GM10248 (cell line): ENCODE data around the gene CDV3.

Experiments used
- CTCF ChIA-PET: fragments of 300-600 bp; sonication (Branson Sonifier 250); formaldehyde crosslinking; extraction: SDS; loops from one replicate; lab custom pipeline; 2021; ENCODE audit warnings: antibody characterized with exemption; lab: Yijun Ruan, JAX
- POLR2A ChIA-PET: fragments of 350-650 bp; sonication (Branson Sonifier 250); formaldehyde crosslinking; extraction: SDS; loops from one replicate; lab custom pipeline; 2020; ENCODE audit warnings: antibody characterized with exemption; lab: Yijun Ruan, JAX
- DNase-seq: peaks from one replicate; pipeline ENCODE4 v3.0.0; 2012; ENCODE audit errors: extremely low spot score
- TF ChIP-seq, protein P1 (sequence below): IDR thresholded peaks from 2 replicates; pipeline ENCODE4 v1.5.1; 2012; ENCODE audit warnings: mild to moderate bottlenecking, low read depth; ENCODE audit errors: extremely low read depth, missing control alignments, control extremely low read depth

CDV3 gene

DNA sequence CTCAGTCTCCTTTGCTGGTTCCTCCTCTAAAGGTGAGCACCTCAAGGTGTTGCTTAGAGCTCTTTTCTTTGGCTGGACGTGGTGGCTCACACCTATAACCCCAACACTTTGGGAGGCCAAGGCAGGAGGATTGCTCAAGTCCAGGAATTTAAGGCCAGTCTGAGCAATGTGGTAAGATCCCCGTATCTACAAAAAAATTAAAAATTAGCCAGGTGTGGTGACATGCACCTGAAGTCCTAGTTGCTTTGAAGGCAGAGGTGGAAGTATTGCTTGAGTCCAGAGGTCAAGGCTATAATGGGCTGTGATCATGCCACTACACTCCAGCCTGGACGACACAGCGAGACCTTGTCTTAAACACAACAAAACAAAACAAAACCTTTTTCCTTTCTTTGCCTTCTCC, 60.0 kb downstream of the CDV3 start:
- TF ChIP-seq, protein P1, sequence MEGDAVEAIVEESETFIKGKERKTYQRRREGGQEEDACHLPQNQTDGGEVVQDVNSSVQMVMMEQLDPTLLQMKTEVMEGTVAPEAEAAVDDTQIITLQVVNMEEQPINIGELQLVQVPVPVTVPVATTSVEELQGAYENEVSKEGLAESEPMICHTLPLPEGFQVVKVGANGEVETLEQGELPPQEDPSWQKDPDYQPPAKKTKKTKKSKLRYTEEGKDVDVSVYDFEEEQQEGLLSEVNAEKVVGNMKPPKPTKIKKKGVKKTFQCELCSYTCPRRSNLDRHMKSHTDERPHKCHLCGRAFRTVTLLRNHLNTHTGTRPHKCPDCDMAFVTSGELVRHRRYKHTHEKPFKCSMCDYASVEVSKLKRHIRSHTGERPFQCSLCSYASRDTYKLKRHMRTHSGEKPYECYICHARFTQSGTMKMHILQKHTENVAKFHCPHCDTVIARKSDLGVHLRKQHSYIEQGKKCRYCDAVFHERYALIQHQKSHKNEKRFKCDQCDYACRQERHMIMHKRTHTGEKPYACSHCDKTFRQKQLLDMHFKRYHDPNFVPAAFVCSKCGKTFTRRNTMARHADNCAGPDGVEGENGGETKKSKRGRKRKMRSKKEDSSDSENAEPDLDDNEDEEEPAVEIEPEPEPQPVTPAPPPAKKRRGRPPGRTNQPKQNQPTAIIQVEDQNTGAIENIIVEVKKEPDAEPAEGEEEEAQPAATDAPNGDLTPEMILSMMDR, result no peak
- CTCF ChIA-PET, result interaction anchor here (1.1 kb wide), 1 partner anchor 907 kb away, joined by 3 read pairs; no protein-coding TSS in a partner anchor

More for the DNA sequence above, 60.0 kb downstream of the CDV3 start:
- DNase-seq, result no peak
- POLR2A ChIA-PET, result no interaction called here
